ENCODE measurements around the gene FGFRL1.
A peak's percentile ranks its signal among the peaks of the same experiment; 100 is the strongest.

Gene FGFRL1

DNA sequence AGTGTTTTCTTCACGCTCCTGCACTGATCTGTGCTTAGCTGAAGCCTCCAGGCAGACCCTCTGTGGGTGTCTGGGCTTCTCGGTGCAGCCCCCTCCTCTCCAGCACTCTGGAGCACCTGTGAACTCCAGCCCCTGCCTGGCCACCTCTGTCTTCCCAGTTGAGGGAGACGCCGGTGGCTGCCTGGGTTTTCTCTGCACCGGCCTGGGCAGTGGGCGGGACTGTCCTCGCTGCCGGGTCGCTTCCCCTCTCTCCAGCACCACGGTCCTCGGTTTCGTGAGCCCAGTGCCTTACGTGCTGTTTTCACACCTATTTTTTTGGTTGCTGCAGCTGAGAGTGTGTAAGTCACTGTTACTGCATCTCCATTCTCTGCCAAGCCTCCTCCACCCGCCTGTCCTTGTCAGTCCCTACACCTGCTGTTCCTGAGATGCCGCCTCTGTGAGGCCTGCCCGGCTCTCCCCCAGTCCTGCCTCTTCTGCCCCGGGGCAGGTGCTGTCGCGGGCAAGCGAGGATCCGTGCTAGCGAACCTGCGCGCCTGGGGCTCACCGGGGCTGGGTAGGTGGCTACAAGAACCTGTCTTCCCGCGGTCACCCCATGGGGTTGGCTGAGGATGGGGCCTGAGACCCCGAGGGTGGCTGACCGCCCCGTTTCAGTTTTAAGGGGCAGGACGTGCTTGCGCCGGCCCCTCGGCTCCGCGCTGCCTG lies 2.4 kb upstream of the FGFRL1 start:
- TF ChIP-seq CTCF (IDR thresholded peaks at IDR 0.05; ENCODE audit: low read depth, low read length, missing control alignments), result no peak
- DNase-seq (ENCODE audit: low read depth), result no peak

GRCh38 chr4:1009542-1010394 lies 1.7 kb upstream of the FGFRL1 start:
- H3K4me3 ChIP-seq (ENCODE audit: low read depth, low read length), result peak overlapping the region; percentile 70
- DNase-seq (ENCODE audit: low read depth), result no peak
- TF ChIP-seq CTCF (IDR thresholded peaks at IDR 0.05; ENCODE audit: low read depth, low read length, missing control alignments), result no peak

More for the DNA sequence above, 2.4 kb upstream of the FGFRL1 start:
- H3K4me3 ChIP-seq (ENCODE audit: low read depth, low read length), result peak overlapping the region; percentile 70

GRCh38 chr4:1010395-1011021 lies 918 bp upstream of the FGFRL1 start:
- TF ChIP-seq CTCF (IDR thresholded peaks at IDR 0.05; ENCODE audit: low read depth, low read length, missing control alignments), result no peak
- H3K4me3 ChIP-seq (ENCODE audit: low read depth, low read length), result no peak overlapping the region
- no peak for DNase-seq (ENCODE audit: low read depth)

DNA sequence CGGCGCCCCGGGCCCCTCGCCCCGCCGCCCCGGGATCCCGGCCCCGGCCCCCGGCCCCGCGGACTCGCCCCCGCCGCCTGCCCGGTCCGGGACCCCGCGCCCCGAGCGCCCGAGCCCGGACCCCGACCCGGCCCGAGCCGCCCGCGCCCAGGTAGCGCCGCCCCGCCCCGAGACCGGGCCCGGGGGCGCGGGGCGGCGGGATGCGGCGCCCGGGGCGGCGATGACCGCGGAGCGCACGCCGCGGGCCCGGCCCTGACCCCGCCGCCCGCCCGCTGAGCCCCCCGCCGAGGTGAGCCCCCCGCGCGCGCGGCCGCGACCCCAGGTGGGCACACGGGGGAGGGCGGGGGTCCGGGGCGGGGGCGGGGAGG lies 224 bp downstream of the FGFRL1 start:
- no peak overlapping the region for H3K4me3 ChIP-seq (ENCODE audit: low read depth, low read length)
- TF ChIP-seq CTCF (IDR thresholded peaks at IDR 0.05; ENCODE audit: low read depth, low read length, missing control alignments), result no peak
- no peak for DNase-seq (ENCODE audit: low read depth)

DNA sequence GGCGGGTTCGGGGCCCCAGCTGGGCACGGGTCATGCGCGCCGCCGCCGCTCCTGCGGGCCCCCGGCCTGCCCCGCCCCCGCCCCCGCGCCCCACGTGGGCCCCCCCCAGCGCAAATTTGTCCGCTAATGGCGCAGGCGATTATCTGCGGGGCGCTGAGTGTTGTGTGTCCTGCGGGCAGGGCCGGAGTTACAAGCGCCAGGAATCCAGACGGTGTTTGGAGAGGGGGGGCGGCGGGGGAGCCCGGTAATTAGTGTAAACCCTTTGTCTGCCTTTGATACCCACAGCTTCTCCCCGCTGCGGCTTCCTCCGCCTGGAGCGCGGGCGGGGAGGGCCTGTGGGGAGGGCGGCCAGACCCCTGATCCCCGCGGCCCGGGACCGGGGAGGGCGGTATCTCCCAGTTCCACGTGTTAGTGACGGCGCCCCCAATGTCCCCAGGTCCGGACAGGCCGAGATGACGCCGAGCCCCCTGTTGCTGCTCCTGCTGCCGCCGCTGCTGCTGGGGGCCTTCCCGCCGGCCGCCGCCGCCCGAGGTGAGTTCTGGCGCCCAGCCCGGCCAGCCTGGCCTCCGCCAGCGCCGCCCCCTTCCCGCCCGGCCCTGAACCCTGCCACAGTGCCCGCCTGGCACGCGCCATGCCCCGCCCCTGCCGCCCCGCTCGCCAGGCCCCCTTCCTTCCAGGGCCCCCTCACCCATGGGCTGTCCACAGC lies 761 bp downstream of the FGFRL1 start:
- no peak for TF ChIP-seq CTCF (IDR thresholded peaks at IDR 0.05; ENCODE audit: low read depth, low read length, missing control alignments)
- peak overlapping the region; percentile 9 for H3K4me3 ChIP-seq (ENCODE audit: low read depth, low read length)
- no peak for DNase-seq (ENCODE audit: low read depth)

DNA sequence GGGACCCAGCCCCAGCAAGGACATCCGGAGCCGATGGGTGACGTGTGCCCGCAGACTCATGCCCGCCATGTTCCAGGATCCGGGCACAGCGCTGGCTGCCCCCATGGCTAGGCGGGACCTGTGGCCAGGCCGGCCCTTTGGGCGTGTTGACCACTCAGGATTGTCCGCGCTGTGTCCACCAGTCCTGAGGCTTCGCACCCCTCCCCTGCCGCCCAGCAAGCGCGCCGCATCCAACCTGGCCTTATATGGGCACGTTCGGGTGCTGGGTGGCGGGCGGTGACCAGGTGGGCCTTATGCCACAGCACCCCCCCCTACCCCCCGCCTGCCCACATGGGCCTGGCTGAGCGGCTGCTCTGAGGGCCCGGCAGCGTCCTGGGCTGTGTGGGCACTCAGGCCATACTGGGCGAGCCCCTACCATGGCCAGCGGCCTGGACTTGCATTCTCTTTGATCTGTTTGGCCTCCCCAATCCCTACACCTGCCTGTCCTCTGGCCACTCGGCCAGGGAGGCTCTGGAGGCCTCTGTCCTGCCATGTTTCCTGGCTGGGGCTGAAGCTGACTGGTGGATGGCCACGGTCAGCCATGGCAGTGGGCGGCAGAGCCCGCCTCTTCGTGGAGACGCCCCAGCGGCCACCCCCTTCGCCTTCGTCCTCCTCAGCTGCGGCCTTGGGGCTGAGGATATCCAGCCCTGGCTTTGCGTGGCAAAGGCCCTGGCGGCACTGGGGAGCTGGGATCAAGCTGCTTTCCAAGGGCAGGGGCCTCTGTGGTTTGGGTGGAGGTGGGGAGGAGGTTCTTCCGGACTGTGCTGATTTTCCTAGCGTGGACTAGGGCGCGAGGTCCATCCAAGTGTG lies 2.0 kb downstream of the FGFRL1 start:
- H3K4me3 ChIP-seq (ENCODE audit: low read depth, low read length), result no peak overlapping the region
- no peak for DNase-seq (ENCODE audit: low read depth)
- TF ChIP-seq CTCF (IDR thresholded peaks at IDR 0.05; ENCODE audit: low read depth, low read length, missing control alignments), result no peak
